RWPE2 (cell line): Measurements from ENCODE around the gene ELOA.

Source experiments
- ATAC-seq: fragments of 200-7000 bp; cut with Tn5 transposase; 3 replicates; pipeline ENCODE4 v1.9.1; 2021; ENCODE audit warnings: low read depth
- DNase-seq: peaks from one replicate; pipeline ENCODE4 v3.0.0-alpha.2; 2020; ENCODE audit warnings: low spot score
- H3K27ac ChIP-seq: fragments of 450-650 bp; 2 replicates; pipeline ENCODE4 v1.5.1; 2017; ENCODE audit warnings: mild to moderate bottlenecking; ENCODE audit not compliant: poor library complexity, severe bottlenecking
- H3K27me3 ChIP-seq: fragments of 250-450 bp; sonication (Bioruptor Pico); 2 replicates; pipeline ENCODE4 v1.5.1; 2021; ENCODE audit warnings: mild to moderate bottlenecking, moderate library complexity; ENCODE audit not compliant: insufficient read depth, poor library complexity, severe bottlenecking
- H3K36me3 ChIP-seq: fragments of 250-450 bp; sonication (Bioruptor Pico); 2 replicates; pipeline ENCODE4 v1.5.1; 2020; ENCODE audit warnings: low read depth, mild to moderate bottlenecking, moderate library complexity
- H3K4me1 ChIP-seq: fragments of 250-450 bp; sonication (Bioruptor Pico); 2 replicates; pipeline ENCODE4 v1.5.1; 2021; ENCODE audit warnings: mild to moderate bottlenecking, moderate library complexity; ENCODE audit not compliant: insufficient read depth, poor library complexity, severe bottlenecking
- H3K4me3 ChIP-seq: fragments of 250-450 bp; sonication (Bioruptor Pico); 2 replicates; pipeline ENCODE4 v1.5.1; 2021; ENCODE audit warnings: mild to moderate bottlenecking, moderate library complexity; ENCODE audit not compliant: severe bottlenecking
- H3K9me3 ChIP-seq: fragments of 250-450 bp; sonication (Bioruptor Pico); 2 replicates; pipeline ENCODE4 v1.5.1; 2021; ENCODE audit warnings: mild to moderate bottlenecking, moderate library complexity; ENCODE audit not compliant: severe bottlenecking
- CTCF ChIP-seq: fragments of 450-650 bp; IDR thresholded peaks from one replicate; pipeline ENCODE4 v1.5.1; 2017; ENCODE audit warnings: mild to moderate bottlenecking, moderate library complexity; ENCODE audit not compliant: poor library complexity, severe bottlenecking

Gene ELOA

GRCh38 chr1:23788695-23789094 lies 45.4 kb downstream of the ELOA start:
- H3K27me3 ChIP-seq, result no peaks in the 10 kb centered on the region
- H3K4me3 ChIP-seq, result no peak overlapping the region
- peaks cover 57% of the 10 kb centered on the region for H3K36me3 ChIP-seq
- ATAC-seq, result no peak
- H3K27ac ChIP-seq, result peak overlapping the region; percentile 91
- H3K9me3 ChIP-seq, result no peaks in the 10 kb centered on the region
- no peak for TF ChIP-seq CTCF
- DNase-seq, result no peak
- peaks cover 20% of the 10 kb centered on the region for H3K4me1 ChIP-seq

GRCh38 chr1:23790696-23791515 lies 47.6 kb downstream of the ELOA start, which contains the start of gene LYPLA2:
Gene LYPLA2, plus strand, starts transcription at chr1:23791145. Its CDS starts 1,538 bp downstream, at chr1:23792683.
- Histone ChIP-seq H3K4me3 (peak within 1 kb of the TSS; percentile 49), H3K27me3 (no peaks in the 10 kb centered on the region), H3K9me3 (no peaks in the 10 kb centered on the region), H3K4me1 (peaks cover 20% of the 10 kb centered on the region), H3K27ac (peak within 1 kb of the TSS; percentile 91), H3K36me3 (peaks cover 50% of the 10 kb centered on the region)
- peak; percentile 94 for DNase-seq
- ATAC-seq, result peak; percentile 72
- TF ChIP-seq CTCF, result no peak

GRCh38 chr1:23791516-23792047 lies 48.3 kb downstream of the ELOA start:
- no peak for DNase-seq
- peak overlapping the region; percentile 49 for H3K4me3 ChIP-seq
- no peak for TF ChIP-seq CTCF
- H3K27ac ChIP-seq, result peak overlapping the region; percentile 91
- H3K4me1 ChIP-seq, result peaks cover 20% of the 10 kb centered on the region
- peak; percentile 35 for ATAC-seq
- H3K36me3 ChIP-seq, result peaks cover 48% of the 10 kb centered on the region
- no peaks in the 10 kb centered on the region for H3K27me3 ChIP-seq
- H3K9me3 ChIP-seq, result no peaks in the 10 kb centered on the region

- DNase-seq, result no peak
- peak overlapping the region; percentile 91 for H3K27ac ChIP-seq
- no peak for TF ChIP-seq CTCF
- H3K4me1 ChIP-seq, result peaks cover 20% of the 10 kb centered on the region
- H3K27me3 ChIP-seq, result no peaks in the 10 kb centered on the region
- H3K4me3 ChIP-seq, result peak overlapping the region; percentile 49
- ATAC-seq, result no peak
- peaks cover 49% of the 10 kb centered on the region for H3K36me3 ChIP-seq
- no peaks in the 10 kb centered on the region for H3K9me3 ChIP-seq
Measured at GRCh38 chr1:23792151-23792945, 49.1 kb downstream of the ELOA start.
